Glutamatergic neuron (in vitro differentiated cells): ENCODE results near the gene SIRPG. TPM values are rescaled to one million over a fixed set of nuclear protein-coding genes. Genes with fewer than 3 reads are reported as not detected.

Experiments
- DNase-seq: peaks from one replicate; pipeline ENCODE4 v3.0.0; 2022
- H3K27ac Mint-ChIP-seq: one replicate; pipeline ENCODE4 v1.8.0; 2020; ENCODE audit warnings: mild to moderate bottlenecking, mixed read lengths, inconsistent platforms; ENCODE audit not compliant: unreplicated experiment
- H3K27me3 Mint-ChIP-seq: one replicate; pipeline ENCODE4 v1.8.0; 2020; ENCODE audit warnings: mild to moderate bottlenecking, moderate library complexity, mixed read lengths, inconsistent platforms; ENCODE audit not compliant: unreplicated experiment
- H3K36me3 Mint-ChIP-seq: one replicate; pipeline ENCODE4 v1.8.0; 2020; ENCODE audit warnings: mild to moderate bottlenecking, mixed read lengths, inconsistent platforms; ENCODE audit not compliant: unreplicated experiment
- H3K4me1 Mint-ChIP-seq: one replicate; pipeline ENCODE4 v1.8.0; 2020; ENCODE audit warnings: mild to moderate bottlenecking, low read depth, mixed read lengths, inconsistent platforms; ENCODE audit not compliant: unreplicated experiment
- H3K4me3 Mint-ChIP-seq: one replicate; pipeline ENCODE4 v1.8.0; 2020; ENCODE audit warnings: mild to moderate bottlenecking, mixed read lengths, inconsistent platforms; ENCODE audit not compliant: unreplicated experiment
- H3K9me3 Mint-ChIP-seq: one replicate; pipeline ENCODE4 v1.8.0; 2020; ENCODE audit warnings: mild to moderate bottlenecking, moderate library complexity, mixed read lengths, inconsistent platforms; ENCODE audit not compliant: unreplicated experiment
- CTCF ChIP-seq: fragments of 200-600 bp; sonication (generic); IDR thresholded peaks from one replicate; pipeline ENCODE4 v1.5.0; 2021; ENCODE audit not compliant: partially characterized antibody, unreplicated experiment
- total RNA-seq: library from RNA; stranded (reverse); fragmentation: NEBNext Ultra II Directional; extraction: Animal tissue kit (Norgen Biotek cat#: 25700); gene quantifications from one replicate; pipeline ENCODE4 v1.2.1, GENCODE V29; 2021; ENCODE audit not compliant: unreplicated experiment

Gene SIRPG
- total RNA-seq, 1 donor from 2014 or later, result not detected

GRCh38 chr20:1700990-1701389 lies 43.4 kb upstream of the SIRPG start:
- no peaks in the 10 kb centered on the region for H3K27me3 Mint-ChIP-seq
- no peak overlapping the region for H3K4me3 Mint-ChIP-seq
- H3K9me3 Mint-ChIP-seq, result peaks cover under 1% of the 10 kb centered on the region
- peaks cover under 1% of the 10 kb centered on the region for H3K4me1 Mint-ChIP-seq
- DNase-seq, result no peak
- TF ChIP-seq CTCF, result no peak
- H3K36me3 Mint-ChIP-seq, result peaks cover 5% of the 10 kb centered on the region
- H3K27ac Mint-ChIP-seq, result no peak overlapping the region

- TF ChIP-seq CTCF, result no peak
- peaks cover 4% of the 10 kb centered on the region for H3K27me3 Mint-ChIP-seq
- peaks cover 5% of the 10 kb centered on the region for H3K4me1 Mint-ChIP-seq
- H3K9me3 Mint-ChIP-seq, result peaks cover 5% of the 10 kb centered on the region
- no peak overlapping the region for H3K27ac Mint-ChIP-seq
- H3K36me3 Mint-ChIP-seq, result peaks cover 7% of the 10 kb centered on the region
- H3K4me3 Mint-ChIP-seq, result no peak overlapping the region
- DNase-seq, result no peak
Measured at GRCh38 chr20:1697592-1697991, 40.0 kb upstream of the SIRPG start.

GRCh38 chr20:1696521-1697209 lies 39.1 kb upstream of the SIRPG start:
- peaks cover 7% of the 10 kb centered on the region for H3K36me3 Mint-ChIP-seq
- H3K27ac Mint-ChIP-seq, result no peak overlapping the region
- peaks cover 4% of the 10 kb centered on the region for H3K27me3 Mint-ChIP-seq
- TF ChIP-seq CTCF, result no peak
- peaks cover 7% of the 10 kb centered on the region for H3K9me3 Mint-ChIP-seq
- no peak for DNase-seq
- no peak overlapping the region for H3K4me3 Mint-ChIP-seq
- H3K4me1 Mint-ChIP-seq, result peaks cover 9% of the 10 kb centered on the region

- H3K9me3 Mint-ChIP-seq, result peaks cover 7% of the 10 kb centered on the region
- H3K27me3 Mint-ChIP-seq, result peaks cover 4% of the 10 kb centered on the region
- peaks cover 9% of the 10 kb centered on the region for H3K4me1 Mint-ChIP-seq
- H3K4me3 Mint-ChIP-seq, result no peak overlapping the region
- DNase-seq, result no peak
- TF ChIP-seq CTCF, result no peak
- H3K36me3 Mint-ChIP-seq, result peaks cover 3% of the 10 kb centered on the region
- H3K27ac Mint-ChIP-seq, result no peak overlapping the region
Measured at GRCh38 chr20:1694672-1695071, 37.1 kb upstream of the SIRPG start.

GRCh38 chr20:1693427-1693826 lies 35.8 kb upstream of the SIRPG start:
- Mint-ChIP-seq H3K4me1 (peaks cover 9% of the 10 kb centered on the region), H3K4me3 (no peak overlapping the region), H3K9me3 (peaks cover 7% of the 10 kb centered on the region), H3K36me3 (peaks cover 3% of the 10 kb centered on the region), H3K27me3 (peaks cover 4% of the 10 kb centered on the region), H3K27ac (no peak overlapping the region)
- DNase-seq, result no peak
- no peak for TF ChIP-seq CTCF
